ENCODE results near the gene ZNF574. TPM values are rescaled to one million over a fixed set of nuclear protein-coding genes. Genes with fewer than 3 reads are reported as not detected.

ZNF574 gene
- total RNA-seq, 1 experiment from 2014 or later, result 11.9 TPM

GRCh38 chr19:42129399-42130253 is 53.7 kb downstream of the ZNF574 start:
- no peak for DNase-seq (ENCODE audit: low read depth, low spot score)
- in situ Hi-C loops (cut with HindIII; ENCODE audit: low pct_unique_long_range_greater_than_20kb, low sequenced_read_pairs), result no loop called here

GRCh38 chr19:42130254-42130573 is 54.2 kb downstream of the ZNF574 start:
- DNase-seq (ENCODE audit: low read depth, low spot score), result no peak
- in situ Hi-C loops (cut with HindIII; ENCODE audit: low pct_unique_long_range_greater_than_20kb, low sequenced_read_pairs), result no loop called here

Other genes starting within 250 kb of the ZNF574 start
- not detected in 2 replicates for gene LYPD4, start 231.5 kb upstream of the ZNF574 start, total RNA-seq (2014; rRNA removed; shearing (Covaris generic))
- gene DMRTC2, start 231.1 kb upstream of the ZNF574 start, total RNA-seq (2014; rRNA removed; shearing (Covaris generic)), result not detected in 2 replicates
- gene RPS19, start 215.9 kb upstream of the ZNF574 start, total RNA-seq (2014; rRNA removed; shearing (Covaris generic)), result 1,776 and 1,861 TPM in 2 replicates
- gene CD79A, start 198.9 kb upstream of the ZNF574 start, total RNA-seq (2014; rRNA removed; shearing (Covaris generic)), result 0.11 and 0.37 TPM in 2 replicates
- 18.9 and 24.9 TPM in 2 replicates for gene ARHGEF1, start 193.0 kb upstream of the ZNF574 start, total RNA-seq (2014; rRNA removed; shearing (Covaris generic))
- not detected in 2 replicates for gene ERFL, start 147.7 kb upstream of the ZNF574 start, total RNA-seq (2014; rRNA removed; shearing (Covaris generic))
- 137 and 154 TPM in 2 replicates for gene RABAC1, start 116.8 kb upstream of the ZNF574 start, total RNA-seq (2014; rRNA removed; shearing (Covaris generic))
- gene ATP1A3, start 81.9 kb upstream of the ZNF574 start, total RNA-seq (2014; rRNA removed; shearing (Covaris generic)), result 1.2 and 2.7 TPM in 2 replicates
- gene GRIK5, start 6.0 kb upstream of the ZNF574 start, total RNA-seq (2014; rRNA removed; shearing (Covaris generic)), result not detected in 2 replicates
- not detected in 2 replicates for gene POU2F2, start 56.3 kb downstream of the ZNF574 start, total RNA-seq (2014; rRNA removed; shearing (Covaris generic))
- gene DEDD2, start 141.5 kb downstream of the ZNF574 start, total RNA-seq (2014; rRNA removed; shearing (Covaris generic)), result 19.5 and 23.9 TPM in 2 replicates
- gene ZNF526, start 144.1 kb downstream of the ZNF574 start, total RNA-seq (2014; rRNA removed; shearing (Covaris generic)), result 6.8 and 8.9 TPM in 2 replicates
- 18.7 and 19.0 TPM in 2 replicates for gene GSK3A, start 166.4 kb downstream of the ZNF574 start, total RNA-seq (2014; rRNA removed; shearing (Covaris generic))
- 25.5 and 32.7 TPM in 2 replicates for gene ERF, start 179.0 kb downstream of the ZNF574 start, total RNA-seq (2014; rRNA removed; shearing (Covaris generic))
- gene CIC, start 193.1 kb downstream of the ZNF574 start, total RNA-seq (2014; rRNA removed; shearing (Covaris generic)), result 5.2 and 11.3 TPM in 2 replicates
- 1.1 and 1.2 TPM in 2 replicates for gene PRR19, start 226.0 kb downstream of the ZNF574 start, total RNA-seq (2014; rRNA removed; shearing (Covaris generic))
- 45.4 and 50.9 TPM in 2 replicates for gene PAFAH1B3, start 226.5 kb downstream of the ZNF574 start, total RNA-seq (2014; rRNA removed; shearing (Covaris generic))
- gene TMEM145, start 237.1 kb downstream of the ZNF574 start, total RNA-seq (2014; rRNA removed; shearing (Covaris generic)), result 0.51 and 0.98 TPM in 2 replicates
- gene MEGF8, start 249.5 kb downstream of the ZNF574 start, total RNA-seq (2014; rRNA removed; shearing (Covaris generic)), result 8.8 and 8.9 TPM in 2 replicates

All from SK-MEL-5 (cell line).